Transverse colon (tissue), 4 donors: ENCODE results near the gene GPR17.

Experiments
- EP300 ChIP-seq: sonication (generic); formaldehyde crosslinking; IDR thresholded peaks from one replicate; pipeline ENCODE4 v1.6.1; 2017; ENCODE audit warnings: antibody characterized with exemption, low read depth
- POLR2A ChIP-seq: fragments of 450-650 bp; IDR thresholded peaks from one replicate; pipeline ENCODE4 v1.6.1; 2016; ENCODE audit warnings: antibody characterized with exemption, mild to moderate bottlenecking, moderate library complexity
- POLR2AphosphoS5 ChIP-seq, 3 donors: sonication (generic); formaldehyde crosslinking; IDR thresholded peaks; one replicate each; pipeline ENCODE4 v1.6.1; 2016; ENCODE audit warnings: antibody characterized with exemption in 3 of 3
- TF ChIP-seq, protein P1 (sequence below), 5 experiments: fragments of 200-600 bp in 3 of 5; fragments of 450-650 bp in 2 of 5; sonication (generic) in 3 of 5; IDR thresholded peaks; 1 replicate in 2 of 5; 2 replicates in 3 of 5; pipeline ENCODE4 v1.5.1; 2016 to 2017; ENCODE audit warnings: antibody characterized with exemption in 5 of 5, inconsistent platforms in 3 of 5, mild to moderate bottlenecking in 2 of 5, moderate library complexity in 1 of 5

GRCh38 chr2:127652786-127653357 lies 6.9 kb downstream of the GPR17 start:
- TF ChIP-seq POLR2A, result no peak
- TF ChIP-seq, protein P1, sequence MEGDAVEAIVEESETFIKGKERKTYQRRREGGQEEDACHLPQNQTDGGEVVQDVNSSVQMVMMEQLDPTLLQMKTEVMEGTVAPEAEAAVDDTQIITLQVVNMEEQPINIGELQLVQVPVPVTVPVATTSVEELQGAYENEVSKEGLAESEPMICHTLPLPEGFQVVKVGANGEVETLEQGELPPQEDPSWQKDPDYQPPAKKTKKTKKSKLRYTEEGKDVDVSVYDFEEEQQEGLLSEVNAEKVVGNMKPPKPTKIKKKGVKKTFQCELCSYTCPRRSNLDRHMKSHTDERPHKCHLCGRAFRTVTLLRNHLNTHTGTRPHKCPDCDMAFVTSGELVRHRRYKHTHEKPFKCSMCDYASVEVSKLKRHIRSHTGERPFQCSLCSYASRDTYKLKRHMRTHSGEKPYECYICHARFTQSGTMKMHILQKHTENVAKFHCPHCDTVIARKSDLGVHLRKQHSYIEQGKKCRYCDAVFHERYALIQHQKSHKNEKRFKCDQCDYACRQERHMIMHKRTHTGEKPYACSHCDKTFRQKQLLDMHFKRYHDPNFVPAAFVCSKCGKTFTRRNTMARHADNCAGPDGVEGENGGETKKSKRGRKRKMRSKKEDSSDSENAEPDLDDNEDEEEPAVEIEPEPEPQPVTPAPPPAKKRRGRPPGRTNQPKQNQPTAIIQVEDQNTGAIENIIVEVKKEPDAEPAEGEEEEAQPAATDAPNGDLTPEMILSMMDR (IDR thresholded peaks at IDR 0.05), result no peak
- TF ChIP-seq POLR2AphosphoS5 (IDR thresholded peaks at IDR 0.05), result no peak
- TF ChIP-seq EP300, result no peak
